Colonic mucosa (tissue), 4 donors: ENCODE measurements around the gene PI3. TPM values are rescaled to one million over a fixed set of nuclear protein-coding genes. Genes with fewer than 3 reads are reported as not detected.

ENCODE experiments used
- DNase-seq: peaks from one replicate; pipeline ENCODE4 v3.0.0-alpha.2; 2020
- H3K27ac ChIP-seq: fragments of 200-600 bp; one replicate; pipeline ENCODE4 v1.8.0; 2021
- H3K27me3 ChIP-seq: fragments of 200-600 bp; one replicate; pipeline ENCODE4 v1.8.0; 2021
- H3K36me3 ChIP-seq: fragments of 200-600 bp; one replicate; pipeline ENCODE4 v1.8.0; 2021
- H3K4me1 ChIP-seq: fragments of 200-600 bp; one replicate; pipeline ENCODE4 v1.8.0; 2021; ENCODE audit warnings: mild to moderate bottlenecking
- H3K4me3 ChIP-seq: fragments of 200-600 bp; one replicate; pipeline ENCODE4 v1.8.0; 2021
- H3K9ac ChIP-seq, 2 donors: one replicate each; pipeline ENCODE4 v1.7.0; 2013; ENCODE audit warnings: control low read depth in 2 of 2, low read depth in 2 of 2, low read length in 2 of 2
- H3K9me3 ChIP-seq: fragments of 200-600 bp; one replicate; pipeline ENCODE4 v1.8.0; 2021
- intact Hi-C: fragments of 100-400 bp; cut with DNase I; formaldehyde crosslinking; loops from one replicate; pipeline ENCODE4 v1.14.1; 2022
- total RNA-seq, 2 donors: library from RNA; stranded (reverse); fragmentation: NEBNext Ultra II Directional in 1 of 2; extraction: Animal tissue kit (Norgen Biotek cat#: 25700) in 1 of 2; gene quantifications; one replicate each; pipeline ENCODE4 v1.2.1, GENCODE V29; 2021
- TF ChIP-seq, protein P1 (sequence below): fragments of 200-600 bp; IDR thresholded peaks from one replicate; pipeline ENCODE4 v1.8.0; 2022; ENCODE audit warnings: antibody characterized with exemption, mild to moderate bottlenecking
- donor health status: healthy.
- donor health status: DM: no; HTN: no; CAD: no.
- donor health status: DM: no; HTN: no; CAD: no.

The PI3 gene
- total RNA-seq, 2 donors from 2014 or later, result 93.4 to 262 TPM

- intact Hi-C loops, result loop anchor here (5.0 kb wide), 1 partner anchor 91 kb away; no protein-coding TSS in a partner anchor
- TF ChIP-seq, protein P1, sequence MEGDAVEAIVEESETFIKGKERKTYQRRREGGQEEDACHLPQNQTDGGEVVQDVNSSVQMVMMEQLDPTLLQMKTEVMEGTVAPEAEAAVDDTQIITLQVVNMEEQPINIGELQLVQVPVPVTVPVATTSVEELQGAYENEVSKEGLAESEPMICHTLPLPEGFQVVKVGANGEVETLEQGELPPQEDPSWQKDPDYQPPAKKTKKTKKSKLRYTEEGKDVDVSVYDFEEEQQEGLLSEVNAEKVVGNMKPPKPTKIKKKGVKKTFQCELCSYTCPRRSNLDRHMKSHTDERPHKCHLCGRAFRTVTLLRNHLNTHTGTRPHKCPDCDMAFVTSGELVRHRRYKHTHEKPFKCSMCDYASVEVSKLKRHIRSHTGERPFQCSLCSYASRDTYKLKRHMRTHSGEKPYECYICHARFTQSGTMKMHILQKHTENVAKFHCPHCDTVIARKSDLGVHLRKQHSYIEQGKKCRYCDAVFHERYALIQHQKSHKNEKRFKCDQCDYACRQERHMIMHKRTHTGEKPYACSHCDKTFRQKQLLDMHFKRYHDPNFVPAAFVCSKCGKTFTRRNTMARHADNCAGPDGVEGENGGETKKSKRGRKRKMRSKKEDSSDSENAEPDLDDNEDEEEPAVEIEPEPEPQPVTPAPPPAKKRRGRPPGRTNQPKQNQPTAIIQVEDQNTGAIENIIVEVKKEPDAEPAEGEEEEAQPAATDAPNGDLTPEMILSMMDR, result no peak
Measured at GRCh38 chr20:45140836-45141235, 33.9 kb upstream of the PI3 start.

GRCh38 chr20:45149062-45149461 lies 25.6 kb upstream of the PI3 start:
- Histone ChIP-seq H3K9me3 (no peaks in the 10 kb centered on the region), H3K9ac (no peak overlapping the region), H3K27ac (no peak overlapping the region), H3K4me1 (no peaks in the 10 kb centered on the region), H3K27me3 (no peaks in the 10 kb centered on the region), H3K4me3 (no peak overlapping the region), H3K36me3 (no peaks in the 10 kb centered on the region)
- TF ChIP-seq, protein P1, result no peak
- intact Hi-C loops, result no loop called here
- no peak for DNase-seq

More at GRCh38 chr20:45140836-45141235, 33.9 kb upstream of the PI3 start:
- H3K4me3 ChIP-seq, result no peak overlapping the region
- no peaks in the 10 kb centered on the region for H3K36me3 ChIP-seq
- no peaks in the 10 kb centered on the region for H3K9me3 ChIP-seq
- no peaks in the 10 kb centered on the region for H3K4me1 ChIP-seq
- H3K9ac ChIP-seq, result no peak overlapping the region
- no peak for DNase-seq
- H3K27me3 ChIP-seq, result no peaks in the 10 kb centered on the region
- H3K27ac ChIP-seq, result no peak overlapping the region

DNA sequence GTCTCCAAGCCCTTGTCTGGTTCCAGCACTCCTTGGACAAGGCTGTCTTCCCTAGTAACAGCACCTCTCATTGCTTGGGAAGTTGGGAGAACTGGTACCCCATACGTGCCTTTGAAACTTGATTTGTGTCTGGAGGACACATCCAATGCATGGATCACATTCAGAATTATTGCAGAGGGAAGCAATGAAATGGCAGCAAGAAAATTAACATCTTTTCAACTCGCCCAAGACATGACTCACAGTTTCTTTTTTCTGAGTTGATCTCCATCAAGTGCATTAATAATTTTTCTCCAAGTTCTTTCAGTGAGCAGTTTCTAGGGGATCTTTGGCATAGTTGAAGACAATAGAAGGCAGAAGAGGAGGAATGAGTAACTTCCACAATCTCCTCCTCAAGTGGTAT lies 22.3 kb upstream of the PI3 start:
- H3K27ac ChIP-seq, result no peak overlapping the region
- H3K4me1 ChIP-seq, result no peaks in the 10 kb centered on the region
- TF ChIP-seq, protein P1, result no peak
- DNase-seq, result no peak
- H3K9ac ChIP-seq, result no peak overlapping the region
- intact Hi-C loops, result no loop called here
- H3K27me3 ChIP-seq, result no peaks in the 10 kb centered on the region
- H3K36me3 ChIP-seq, result no peaks in the 10 kb centered on the region
- H3K4me3 ChIP-seq, result no peak overlapping the region
- H3K9me3 ChIP-seq, result no peaks in the 10 kb centered on the region

- no peak overlapping the region for H3K27ac ChIP-seq
- TF ChIP-seq, protein P1, result no peak
- H3K9me3 ChIP-seq, result no peaks in the 10 kb centered on the region
Measured at GRCh38 chr20:45153147-45153546, 21.6 kb upstream of the PI3 start.

GRCh38 chr20:45153752-45154151 lies 20.9 kb upstream of the PI3 start:
- TF ChIP-seq, protein P1, result no peak
- H3K36me3 ChIP-seq, result no peaks in the 10 kb centered on the region
- intact Hi-C loops, result no loop called here
- H3K27ac ChIP-seq, result no peak overlapping the region
- H3K27me3 ChIP-seq, result no peaks in the 10 kb centered on the region
- DNase-seq, result no peak
- H3K9ac ChIP-seq, result no peak overlapping the region
- H3K9me3 ChIP-seq, result no peaks in the 10 kb centered on the region
- H3K4me3 ChIP-seq, result no peak overlapping the region
- no peaks in the 10 kb centered on the region for H3K4me1 ChIP-seq

More at GRCh38 chr20:45153147-45153546, 21.6 kb upstream of the PI3 start:
- intact Hi-C loops, result no loop called here
- H3K4me1 ChIP-seq, result no peaks in the 10 kb centered on the region
- no peaks in the 10 kb centered on the region for H3K36me3 ChIP-seq
- no peak for DNase-seq
- no peak overlapping the region for H3K4me3 ChIP-seq
- H3K27me3 ChIP-seq, result no peaks in the 10 kb centered on the region
- H3K9ac ChIP-seq, result no peak overlapping the region
